WTC11 (cell line): Measurements from ENCODE around the gene CRYZL1.

Experiments used
- ESRRA ChIP-seq: sonication (generic); formaldehyde crosslinking; IDR thresholded peaks from 2 replicates; pipeline ENCODE4 v1.8.1; 2022; ENCODE audit warnings: mild to moderate bottlenecking, missing genetic modification reagents, borderline replicate concordance
- RELA ChIP-seq: sonication (generic); formaldehyde crosslinking; IDR thresholded peaks from 2 replicates; pipeline ENCODE4 v1.8.1; 2022; ENCODE audit warnings: missing genetic modification reagents, mild to moderate bottlenecking, borderline replicate concordance
- SMAD3 ChIP-seq: sonication (generic); formaldehyde crosslinking; IDR thresholded peaks from 2 replicates; pipeline ENCODE4 v1.8.0; 2022; ENCODE audit warnings: missing genetic modification reagents, mild to moderate bottlenecking, borderline replicate concordance
- TEAD4 ChIP-seq: sonication (generic); formaldehyde crosslinking; IDR thresholded peaks from 2 replicates; pipeline ENCODE4 v1.8.0; 2022; ENCODE audit warnings: mild to moderate bottlenecking, missing genetic modification reagents
- ZBTB21 ChIP-seq: sonication (generic); formaldehyde crosslinking; IDR thresholded peaks from 2 replicates; pipeline ENCODE4 v1.8.1; 2023; ENCODE audit warnings: mild to moderate bottlenecking, missing genetic modification reagents, borderline replicate concordance
- ZNF671 ChIP-seq: fragments of 250-450 bp; sonication (Bioruptor Pico); IDR thresholded peaks from 2 replicates; pipeline ENCODE4 v1.8.0; 2021; ENCODE audit warnings: mild to moderate bottlenecking
- TF ChIP-seq, protein P1 (sequence below): sonication (generic); formaldehyde crosslinking; IDR thresholded peaks from 2 replicates; pipeline ENCODE4 v1.8.0; 2022; ENCODE audit warnings: mild to moderate bottlenecking, missing genetic modification reagents
- TF ChIP-seq, protein P2 (sequence below): fragments of 200-600 bp; IDR thresholded peaks from 2 replicates; pipeline ENCODE4 v1.8.0; 2022; ENCODE audit warnings: antibody characterized with exemption
- TF ChIP-seq, protein P3 (sequence below): sonication (generic); formaldehyde crosslinking; IDR thresholded peaks from 2 replicates; pipeline ENCODE4 v1.8.1; 2023; ENCODE audit warnings: mild to moderate bottlenecking, missing genetic modification reagents, moderate library complexity
- TF ChIP-seq, protein P4 (sequence below): sonication (generic); formaldehyde crosslinking; IDR thresholded peaks from 2 replicates; pipeline ENCODE4 v1.8.0; 2023; ENCODE audit warnings: missing genetic modification reagents, mild to moderate bottlenecking, borderline replicate concordance
- TF ChIP-seq, protein P5 (sequence below): sonication (generic); formaldehyde crosslinking; IDR thresholded peaks from 2 replicates; pipeline ENCODE4 v1.8.1; 2022; ENCODE audit warnings: low read depth, missing genetic modification reagents, borderline replicate concordance
- TF ChIP-seq, protein P6 (sequence below): sonication (generic); formaldehyde crosslinking; IDR thresholded peaks from 2 replicates; pipeline ENCODE4 v1.8.0; 2022; ENCODE audit warnings: mild to moderate bottlenecking, missing genetic modification reagents
- TF ChIP-seq, protein P7 (sequence below): sonication (generic); formaldehyde crosslinking; IDR thresholded peaks from 2 replicates; pipeline ENCODE4 v1.8.0; 2022; ENCODE audit warnings: missing genetic modification reagents

DNA sequence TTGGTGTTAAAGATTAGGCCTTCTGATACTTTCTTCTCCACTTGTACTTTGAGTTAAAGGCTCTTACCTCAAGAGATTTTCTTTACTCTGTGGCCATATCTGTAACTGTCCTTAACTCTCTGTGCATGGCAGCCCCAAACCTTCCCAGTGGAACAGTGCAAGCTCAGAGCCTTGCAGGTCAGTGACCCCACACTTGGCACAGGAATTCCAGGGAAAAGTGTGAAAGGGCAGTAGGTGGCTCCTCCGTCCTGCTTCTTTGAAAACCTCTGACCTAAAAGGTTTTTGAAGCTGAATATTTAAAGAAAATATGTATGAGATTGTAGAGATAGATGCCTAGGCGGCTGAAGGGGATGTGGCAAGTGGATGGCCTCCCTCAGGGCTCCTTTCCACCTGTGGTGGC is 27.1 kb upstream of the CRYZL1 start:
- TF ChIP-seq, protein P1, sequence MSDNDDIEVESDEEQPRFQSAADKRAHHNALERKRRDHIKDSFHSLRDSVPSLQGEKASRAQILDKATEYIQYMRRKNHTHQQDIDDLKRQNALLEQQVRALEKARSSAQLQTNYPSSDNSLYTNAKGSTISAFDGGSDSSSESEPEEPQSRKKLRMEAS (CRISPR knock-in tag), result no peak
- TF ChIP-seq, protein P2, sequence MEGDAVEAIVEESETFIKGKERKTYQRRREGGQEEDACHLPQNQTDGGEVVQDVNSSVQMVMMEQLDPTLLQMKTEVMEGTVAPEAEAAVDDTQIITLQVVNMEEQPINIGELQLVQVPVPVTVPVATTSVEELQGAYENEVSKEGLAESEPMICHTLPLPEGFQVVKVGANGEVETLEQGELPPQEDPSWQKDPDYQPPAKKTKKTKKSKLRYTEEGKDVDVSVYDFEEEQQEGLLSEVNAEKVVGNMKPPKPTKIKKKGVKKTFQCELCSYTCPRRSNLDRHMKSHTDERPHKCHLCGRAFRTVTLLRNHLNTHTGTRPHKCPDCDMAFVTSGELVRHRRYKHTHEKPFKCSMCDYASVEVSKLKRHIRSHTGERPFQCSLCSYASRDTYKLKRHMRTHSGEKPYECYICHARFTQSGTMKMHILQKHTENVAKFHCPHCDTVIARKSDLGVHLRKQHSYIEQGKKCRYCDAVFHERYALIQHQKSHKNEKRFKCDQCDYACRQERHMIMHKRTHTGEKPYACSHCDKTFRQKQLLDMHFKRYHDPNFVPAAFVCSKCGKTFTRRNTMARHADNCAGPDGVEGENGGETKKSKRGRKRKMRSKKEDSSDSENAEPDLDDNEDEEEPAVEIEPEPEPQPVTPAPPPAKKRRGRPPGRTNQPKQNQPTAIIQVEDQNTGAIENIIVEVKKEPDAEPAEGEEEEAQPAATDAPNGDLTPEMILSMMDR, result no peak
- TF ChIP-seq ZNF671 (CRISPR knock-in tag) (no peak), TEAD4 (no peak), SMAD3 (CRISPR knock-in tag) (no peak), ZBTB21 (CRISPR knock-in tag) (no peak), RELA (no peak), ESRRA (CRISPR knock-in tag) (no peak)
- TF ChIP-seq, protein P3, sequence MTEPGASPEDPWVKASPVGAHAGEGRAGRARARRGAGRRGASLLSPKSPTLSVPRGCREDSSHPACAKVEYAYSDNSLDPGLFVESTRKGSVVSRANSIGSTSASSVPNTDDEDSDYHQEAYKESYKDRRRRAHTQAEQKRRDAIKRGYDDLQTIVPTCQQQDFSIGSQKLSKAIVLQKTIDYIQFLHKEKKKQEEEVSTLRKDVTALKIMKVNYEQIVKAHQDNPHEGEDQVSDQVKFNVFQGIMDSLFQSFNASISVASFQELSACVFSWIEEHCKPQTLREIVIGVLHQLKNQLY (CRISPR knock-in tag), result no peak
- TF ChIP-seq, protein P4, sequence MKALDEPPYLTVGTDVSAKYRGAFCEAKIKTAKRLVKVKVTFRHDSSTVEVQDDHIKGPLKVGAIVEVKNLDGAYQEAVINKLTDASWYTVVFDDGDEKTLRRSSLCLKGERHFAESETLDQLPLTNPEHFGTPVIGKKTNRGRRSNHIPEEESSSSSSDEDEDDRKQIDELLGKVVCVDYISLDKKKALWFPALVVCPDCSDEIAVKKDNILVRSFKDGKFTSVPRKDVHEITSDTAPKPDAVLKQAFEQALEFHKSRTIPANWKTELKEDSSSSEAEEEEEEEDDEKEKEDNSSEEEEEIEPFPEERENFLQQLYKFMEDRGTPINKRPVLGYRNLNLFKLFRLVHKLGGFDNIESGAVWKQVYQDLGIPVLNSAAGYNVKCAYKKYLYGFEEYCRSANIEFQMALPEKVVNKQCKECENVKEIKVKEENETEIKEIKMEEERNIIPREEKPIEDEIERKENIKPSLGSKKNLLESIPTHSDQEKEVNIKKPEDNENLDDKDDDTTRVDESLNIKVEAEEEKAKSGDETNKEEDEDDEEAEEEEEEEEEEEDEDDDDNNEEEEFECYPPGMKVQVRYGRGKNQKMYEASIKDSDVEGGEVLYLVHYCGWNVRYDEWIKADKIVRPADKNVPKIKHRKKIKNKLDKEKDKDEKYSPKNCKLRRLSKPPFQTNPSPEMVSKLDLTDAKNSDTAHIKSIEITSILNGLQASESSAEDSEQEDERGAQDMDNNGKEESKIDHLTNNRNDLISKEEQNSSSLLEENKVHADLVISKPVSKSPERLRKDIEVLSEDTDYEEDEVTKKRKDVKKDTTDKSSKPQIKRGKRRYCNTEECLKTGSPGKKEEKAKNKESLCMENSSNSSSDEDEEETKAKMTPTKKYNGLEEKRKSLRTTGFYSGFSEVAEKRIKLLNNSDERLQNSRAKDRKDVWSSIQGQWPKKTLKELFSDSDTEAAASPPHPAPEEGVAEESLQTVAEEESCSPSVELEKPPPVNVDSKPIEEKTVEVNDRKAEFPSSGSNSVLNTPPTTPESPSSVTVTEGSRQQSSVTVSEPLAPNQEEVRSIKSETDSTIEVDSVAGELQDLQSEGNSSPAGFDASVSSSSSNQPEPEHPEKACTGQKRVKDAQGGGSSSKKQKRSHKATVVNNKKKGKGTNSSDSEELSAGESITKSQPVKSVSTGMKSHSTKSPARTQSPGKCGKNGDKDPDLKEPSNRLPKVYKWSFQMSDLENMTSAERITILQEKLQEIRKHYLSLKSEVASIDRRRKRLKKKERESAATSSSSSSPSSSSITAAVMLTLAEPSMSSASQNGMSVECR (CRISPR knock-in tag), result no peak
- TF ChIP-seq, protein P5, sequence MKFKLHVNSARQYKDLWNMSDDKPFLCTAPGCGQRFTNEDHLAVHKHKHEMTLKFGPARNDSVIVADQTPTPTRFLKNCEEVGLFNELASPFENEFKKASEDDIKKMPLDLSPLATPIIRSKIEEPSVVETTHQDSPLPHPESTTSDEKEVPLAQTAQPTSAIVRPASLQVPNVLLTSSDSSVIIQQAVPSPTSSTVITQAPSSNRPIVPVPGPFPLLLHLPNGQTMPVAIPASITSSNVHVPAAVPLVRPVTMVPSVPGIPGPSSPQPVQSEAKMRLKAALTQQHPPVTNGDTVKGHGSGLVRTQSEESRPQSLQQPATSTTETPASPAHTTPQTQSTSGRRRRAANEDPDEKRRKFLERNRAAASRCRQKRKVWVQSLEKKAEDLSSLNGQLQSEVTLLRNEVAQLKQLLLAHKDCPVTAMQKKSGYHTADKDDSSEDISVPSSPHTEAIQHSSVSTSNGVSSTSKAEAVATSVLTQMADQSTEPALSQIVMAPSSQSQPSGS, result no peak
- TF ChIP-seq, protein P6, sequence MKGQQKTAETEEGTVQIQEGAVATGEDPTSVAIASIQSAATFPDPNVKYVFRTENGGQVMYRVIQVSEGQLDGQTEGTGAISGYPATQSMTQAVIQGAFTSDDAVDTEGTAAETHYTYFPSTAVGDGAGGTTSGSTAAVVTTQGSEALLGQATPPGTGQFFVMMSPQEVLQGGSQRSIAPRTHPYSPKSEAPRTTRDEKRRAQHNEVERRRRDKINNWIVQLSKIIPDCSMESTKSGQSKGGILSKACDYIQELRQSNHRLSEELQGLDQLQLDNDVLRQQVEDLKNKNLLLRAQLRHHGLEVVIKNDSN (CRISPR knock-in tag), result no peak
- TF ChIP-seq, protein P7, sequence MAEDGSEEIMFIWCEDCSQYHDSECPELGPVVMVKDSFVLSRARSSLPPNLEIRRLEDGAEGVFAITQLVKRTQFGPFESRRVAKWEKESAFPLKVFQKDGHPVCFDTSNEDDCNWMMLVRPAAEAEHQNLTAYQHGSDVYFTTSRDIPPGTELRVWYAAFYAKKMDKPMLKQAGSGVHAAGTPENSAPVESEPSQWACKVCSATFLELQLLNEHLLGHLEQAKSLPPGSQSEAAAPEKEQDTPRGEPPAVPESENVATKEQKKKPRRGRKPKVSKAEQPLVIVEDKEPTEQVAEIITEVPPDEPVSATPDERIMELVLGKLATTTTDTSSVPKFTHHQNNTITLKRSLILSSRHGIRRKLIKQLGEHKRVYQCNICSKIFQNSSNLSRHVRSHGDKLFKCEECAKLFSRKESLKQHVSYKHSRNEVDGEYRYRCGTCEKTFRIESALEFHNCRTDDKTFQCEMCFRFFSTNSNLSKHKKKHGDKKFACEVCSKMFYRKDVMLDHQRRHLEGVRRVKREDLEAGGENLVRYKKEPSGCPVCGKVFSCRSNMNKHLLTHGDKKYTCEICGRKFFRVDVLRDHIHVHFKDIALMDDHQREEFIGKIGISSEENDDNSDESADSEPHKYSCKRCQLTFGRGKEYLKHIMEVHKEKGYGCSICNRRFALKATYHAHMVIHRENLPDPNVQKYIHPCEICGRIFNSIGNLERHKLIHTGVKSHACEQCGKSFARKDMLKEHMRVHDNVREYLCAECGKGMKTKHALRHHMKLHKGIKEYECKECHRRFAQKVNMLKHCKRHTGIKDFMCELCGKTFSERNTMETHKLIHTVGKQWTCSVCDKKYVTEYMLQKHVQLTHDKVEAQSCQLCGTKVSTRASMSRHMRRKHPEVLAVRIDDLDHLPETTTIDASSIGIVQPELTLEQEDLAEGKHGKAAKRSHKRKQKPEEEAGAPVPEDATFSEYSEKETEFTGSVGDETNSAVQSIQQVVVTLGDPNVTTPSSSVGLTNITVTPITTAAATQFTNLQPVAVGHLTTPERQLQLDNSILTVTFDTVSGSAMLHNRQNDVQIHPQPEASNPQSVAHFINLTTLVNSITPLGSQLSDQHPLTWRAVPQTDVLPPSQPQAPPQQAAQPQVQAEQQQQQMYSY (CRISPR knock-in tag), result no peak
